ENCODE data around the gene PLEKHG3.

The PLEKHG3 gene

GRCh38 chr14:64724578-64724930 lies 20.3 kb downstream of the PLEKHG3 start:
- FAIRE-seq (peak; percentile 97), DNase-seq (ENCODE audit: insufficient read length, low spot score) (no peak)

GRCh38 chr14:64725261-64725815 lies 21.1 kb downstream of the PLEKHG3 start:
- no peak for FAIRE-seq
- no peak for DNase-seq (ENCODE audit: insufficient read length, low spot score)

- FAIRE-seq (no peak), DNase-seq (ENCODE audit: insufficient read length, low spot score) (no peak)
These were observed 21.8 kb downstream of the PLEKHG3 start for GRCh38 chr14:64725879-64726584.

GRCh38 chr14:64726585-64726890 lies 22.3 kb downstream of the PLEKHG3 start:
- FAIRE-seq (peak; percentile 99), DNase-seq (ENCODE audit: insufficient read length, low spot score) (peak; percentile 97)

GRCh38 chr14:64727551-64728071 lies 23.4 kb downstream of the PLEKHG3 start:
- no peak for DNase-seq (ENCODE audit: insufficient read length, low spot score)
- FAIRE-seq, result no peak

- FAIRE-seq (no peak), DNase-seq (ENCODE audit: insufficient read length, low spot score) (no peak)
These were observed 23.9 kb downstream of the PLEKHG3 start for GRCh38 chr14:64728106-64728505.

GRCh38 chr14:64728856-64729255 lies 24.6 kb downstream of the PLEKHG3 start:
- no peak for FAIRE-seq

GRCh38 chr14:64729386-64730060 lies 25.3 kb downstream of the PLEKHG3 start:
- DNase-seq (ENCODE audit: insufficient read length, low spot score) (no peak), FAIRE-seq (peak; percentile 96)

More at GRCh38 chr14:64728856-64729255, 24.6 kb downstream of the PLEKHG3 start:
- no peak for DNase-seq (ENCODE audit: insufficient read length, low spot score)

- no peak for FAIRE-seq
These were observed 25.8 kb downstream of the PLEKHG3 start for GRCh38 chr14:64730061-64730440.

GRCh38 chr14:64730681-64731080 lies 26.5 kb downstream of the PLEKHG3 start:
- no peak for DNase-seq (ENCODE audit: insufficient read length, low spot score)
- no peak for FAIRE-seq

More at GRCh38 chr14:64730061-64730440, 25.8 kb downstream of the PLEKHG3 start:
- DNase-seq (ENCODE audit: insufficient read length, low spot score), result no peak

- DNase-seq (ENCODE audit: insufficient read length, low spot score) (no peak), FAIRE-seq (no peak)
These were observed 26.9 kb downstream of the PLEKHG3 start for GRCh38 chr14:64731141-64731581.

- FAIRE-seq, result peak; percentile 94
These were observed 27.8 kb downstream of the PLEKHG3 start for GRCh38 chr14:64732066-64732465.

GRCh38 chr14:64732536-64733120 lies 28.4 kb downstream of the PLEKHG3 start:
- FAIRE-seq, result no peak
- DNase-seq (ENCODE audit: insufficient read length, low spot score), result no peak

More at GRCh38 chr14:64732066-64732465, 27.8 kb downstream of the PLEKHG3 start:
- no peak for DNase-seq (ENCODE audit: insufficient read length, low spot score)

- no peak for DNase-seq (ENCODE audit: insufficient read length, low spot score)
- FAIRE-seq, result no peak
These were observed 29.1 kb downstream of the PLEKHG3 start for GRCh38 chr14:64733321-64733720.

- no peak for FAIRE-seq
- DNase-seq (ENCODE audit: insufficient read length, low spot score), result no peak
These were observed 29.7 kb downstream of the PLEKHG3 start for GRCh38 chr14:64733899-64734298.

- DNase-seq (ENCODE audit: insufficient read length, low spot score) (no peak), FAIRE-seq (peak; percentile 83)
These were observed 30.8 kb downstream of the PLEKHG3 start for GRCh38 chr14:64734990-64735389.

- DNase-seq (ENCODE audit: insufficient read length, low spot score), result no peak
- FAIRE-seq, result no peak
These were observed 32.3 kb downstream of the PLEKHG3 start for GRCh38 chr14:64736271-64737169.

- DNase-seq (ENCODE audit: insufficient read length, low spot score), result no peak
- FAIRE-seq, result peak; percentile 76
These were observed 33.4 kb downstream of the PLEKHG3 start for GRCh38 chr14:64737391-64738280.

- DNase-seq (ENCODE audit: insufficient read length, low spot score) (no peak), FAIRE-seq (peak; percentile 93)
These were observed 34.1 kb downstream of the PLEKHG3 start for GRCh38 chr14:64738281-64738804.
